ENCODE results near the gene SIAE.

GRCh38 chr11:124676386-124676785, 2.8 kb upstream of the SIAE start:
- TF ChIP-seq CTCF (conservative IDR thresholded peaks at IDR 0.05) (no peak), ZFX (IDR thresholded peaks at IDR 0.05) (no peak)
